Forelimb muscle (tissue), 1 donor: Measurements from ENCODE around the gene ZNF408. TPM values are rescaled to one million over a fixed set of nuclear protein-coding genes. Genes with fewer than 3 reads are reported as not detected.

Experiments used
- DNase-seq: peaks from one replicate; pipeline ENCODE4 v3.0.0-alpha.2; 2013; ENCODE audit warnings: low read depth
- polyA plus RNA-seq: library from polyadenylated mRNA; unstranded; fragments of 120-200 nt; gene quantifications from one replicate; pipeline ENCODE4 v1.2.1, GENCODE V29; 2013; ENCODE audit not compliant: insufficient read length

Gene ZNF408
- polyA plus RNA-seq, 1 donor: 6.3 TPM

GRCh38 chr11:46727952-46728658, 27.3 kb downstream of the ZNF408 start:
- DNase-seq: no peak

GRCh38 chr11:46728659-46729040, 27.8 kb downstream of the ZNF408 start:
- no peak for DNase-seq

GRCh38 chr11:46729110-46730027, 28.5 kb downstream of the ZNF408 start:
- DNase-seq: no peak

GRCh38 chr11:46731545-46731944, 30.7 kb downstream of the ZNF408 start:
- no peak for DNase-seq

GRCh38 chr11:46733234-46733633, 32.4 kb downstream of the ZNF408 start:
- no peak for DNase-seq

GRCh38 chr11:46736146-46736545, 35.3 kb downstream of the ZNF408 start:
- no peak for DNase-seq

- no peak for DNase-seq
Observed at GRCh38 chr11:46736615-46737014, 35.8 kb downstream of the ZNF408 start.

- DNase-seq: no peak
Observed at GRCh38 chr11:46737699-46738098, 36.9 kb downstream of the ZNF408 start.

GRCh38 chr11:46738887-46739286, 38.1 kb downstream of the ZNF408 start:
- no peak for DNase-seq

- DNase-seq: no peak
Observed at GRCh38 chr11:46741600-46742484, 41.0 kb downstream of the ZNF408 start.

- DNase-seq: no peak
Observed at GRCh38 chr11:46743043-46743442, 42.2 kb downstream of the ZNF408 start.

GRCh38 chr11:46743693-46744339, 43.0 kb downstream of the ZNF408 start:
- no peak for DNase-seq

GRCh38 chr11:46745328-46745727, 44.5 kb downstream of the ZNF408 start:
- DNase-seq: no peak

GRCh38 chr11:46745995-46746394, 45.2 kb downstream of the ZNF408 start:
- DNase-seq: no peak

- DNase-seq: no peak
Observed at GRCh38 chr11:46747150-46747549, 46.3 kb downstream of the ZNF408 start.

Other genes with a start within 250 kb of the ZNF408 start
- 12.1 TPM for gene AMBRA1, start 107.0 kb upstream of the ZNF408 start, polyA plus RNA-seq
- gene HARBI1, start 83.8 kb upstream of the ZNF408 start, polyA plus RNA-seq: 2.3 TPM
- gene ATG13, start 83.5 kb upstream of the ZNF408 start, polyA plus RNA-seq: 36.4 TPM
- 33.8 TPM for gene ARHGAP1, start 412 bp upstream of the ZNF408 start, polyA plus RNA-seq
- not detected for gene F2, start 18.2 kb downstream of the ZNF408 start, polyA plus RNA-seq
- 49.9 TPM for gene CKAP5, start 145.2 kb downstream of the ZNF408 start, polyA plus RNA-seq
- 18.4 TPM for gene LRP4, start 217.5 kb downstream of the ZNF408 start, polyA plus RNA-seq
- 20.0 TPM for gene CSTPP1, start 235.7 kb downstream of the ZNF408 start, polyA plus RNA-seq